ENCODE measurements around the gene OTX1.

DNA sequence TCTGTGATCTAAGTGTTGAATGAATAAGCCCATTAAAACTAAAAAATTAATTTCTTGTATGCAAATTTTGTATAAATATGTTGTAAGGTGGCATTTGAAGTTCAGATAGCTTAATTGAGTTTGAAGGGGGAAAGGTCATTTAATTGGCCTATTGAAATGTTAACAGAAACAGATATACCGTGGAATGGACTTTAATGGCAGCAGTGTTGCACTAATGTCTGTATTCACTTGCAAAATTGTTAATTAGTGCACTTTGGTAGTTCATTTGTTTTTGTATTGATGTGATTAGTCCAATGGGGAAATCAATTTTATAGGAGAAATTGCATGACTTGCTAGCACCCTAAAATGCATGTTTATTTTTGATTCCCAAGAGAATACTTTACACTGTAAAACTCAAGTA, 41.8 kb upstream of the OTX1 start:
- TF ChIP-seq, protein P1, sequence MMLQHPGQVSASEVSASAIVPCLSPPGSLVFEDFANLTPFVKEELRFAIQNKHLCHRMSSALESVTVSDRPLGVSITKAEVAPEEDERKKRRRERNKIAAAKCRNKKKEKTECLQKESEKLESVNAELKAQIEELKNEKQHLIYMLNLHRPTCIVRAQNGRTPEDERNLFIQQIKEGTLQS (IDR thresholded peaks at IDR 0.05; ENCODE audit: insufficient read depth, low read depth, low read length) = no peak
- no peak for TF ChIP-seq FOSL1 (IDR thresholded peaks at IDR 0.05; ENCODE audit: insufficient read depth, low read depth, low read length)
- no peak for TF ChIP-seq SUZ12 (IDR thresholded peaks at IDR 0.05; ENCODE audit: low read length)
- TF ChIP-seq EZH2 (IDR thresholded peaks at IDR 0.05; ENCODE audit: low read depth, low read length, severe bottlenecking) = no peak
- no peak for TF ChIP-seq CTCF (IDR thresholded peaks at IDR 0.05; ENCODE audit: control extremely low read depth in 1 of 3, insufficient read depth in 1 of 3, low read depth in 1 of 3, low read length in 3 of 3)
- no peak for TF ChIP-seq POLR2A (IDR thresholded peaks at IDR 0.05; ENCODE audit: control extremely low read depth in 1 of 2, low read depth in 2 of 2, low read length in 2 of 2)

Measured in H1 (cell line).